GM18868 (cell line): ENCODE results near the gene CHD2.

Experiments used
- ATAC-seq: cut with Tn5 transposase; IDR thresholded peaks from one replicate; pipeline ENCODE4 v1.9.1; 2021; ENCODE audit warnings: mild to moderate bottlenecking, moderate library complexity; ENCODE audit not compliant: unreplicated experiment

The CHD2 gene

DNA sequence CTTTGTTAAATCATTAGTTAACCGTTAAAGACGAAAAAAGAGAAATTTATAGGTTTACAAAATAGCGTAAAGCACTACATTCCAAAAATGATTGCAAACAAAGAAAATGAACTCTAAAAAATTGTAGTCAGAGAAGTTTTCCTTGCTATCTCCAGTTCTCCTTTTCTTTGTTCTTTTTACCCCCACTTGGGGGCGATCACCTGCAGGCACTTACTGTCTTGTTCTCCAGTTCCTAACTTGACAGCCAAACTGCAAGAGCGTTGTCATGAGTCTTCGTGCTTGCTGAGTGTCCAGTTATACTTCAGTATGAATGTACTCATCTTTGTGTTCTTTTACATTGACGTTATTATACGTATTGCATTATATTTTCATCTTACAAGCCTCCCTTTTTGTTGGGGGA, 54.5 kb downstream of the CHD2 start:
- ATAC-seq = no peak

DNA sequence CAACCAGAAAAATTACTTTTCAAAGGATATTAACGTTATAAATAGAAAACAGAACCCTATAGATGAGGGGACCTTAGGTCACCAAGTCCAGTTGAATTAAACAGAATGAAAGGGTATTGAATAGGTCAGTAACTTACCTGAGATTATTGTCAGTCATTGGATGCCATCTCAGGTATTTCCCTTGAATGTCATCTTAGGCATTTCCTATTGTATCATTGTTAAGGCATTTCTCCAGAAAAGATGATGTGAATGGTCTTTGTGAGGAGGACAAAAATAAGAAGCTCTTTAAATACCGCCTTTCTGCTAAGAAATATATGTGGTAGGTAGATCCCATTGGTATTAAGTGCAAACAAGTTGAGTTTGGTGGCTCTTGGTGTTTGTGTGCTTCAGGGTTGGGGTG, 55.6 kb downstream of the CHD2 start:
- no peak for ATAC-seq

DNA sequence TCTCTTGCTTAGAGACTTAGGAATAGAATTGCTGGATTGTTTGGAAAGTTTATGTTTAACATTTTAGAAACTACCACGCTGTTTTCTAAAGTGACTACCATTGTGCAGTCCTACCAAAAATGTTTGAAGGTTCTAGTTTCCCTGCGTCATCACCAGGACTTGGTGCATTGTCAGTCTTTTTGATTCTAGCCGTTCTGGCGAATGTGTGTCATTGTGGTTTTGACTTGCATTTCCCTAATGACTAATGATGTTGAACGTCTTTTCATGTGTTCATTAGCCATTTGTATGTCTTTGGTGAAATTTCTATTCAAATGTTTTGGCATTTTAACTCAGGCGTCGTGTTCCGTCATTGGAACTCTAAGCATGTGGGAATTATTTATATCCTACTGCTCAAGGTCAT, 58.0 kb downstream of the CHD2 start:
- no peak for ATAC-seq

DNA sequence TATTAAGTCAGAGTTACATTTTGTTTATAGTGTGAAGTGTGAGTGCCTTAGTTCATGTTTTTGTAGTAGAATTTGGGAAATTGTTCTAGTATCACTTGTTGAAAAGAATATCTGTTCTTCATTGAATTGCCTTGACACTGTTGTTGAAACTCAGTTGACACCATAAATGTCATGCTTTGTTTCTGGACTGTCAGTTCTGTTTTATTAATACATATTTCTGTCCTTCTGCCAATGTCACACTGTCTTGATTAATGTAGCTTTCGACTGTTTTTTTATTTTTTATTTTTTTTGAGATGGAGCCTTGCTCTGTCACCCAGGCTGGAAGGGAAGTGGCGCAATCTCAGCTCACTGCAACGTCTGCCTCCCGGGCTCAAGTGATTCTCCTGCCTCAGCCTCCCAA, 59.1 kb downstream of the CHD2 start:
- no peak for ATAC-seq

DNA sequence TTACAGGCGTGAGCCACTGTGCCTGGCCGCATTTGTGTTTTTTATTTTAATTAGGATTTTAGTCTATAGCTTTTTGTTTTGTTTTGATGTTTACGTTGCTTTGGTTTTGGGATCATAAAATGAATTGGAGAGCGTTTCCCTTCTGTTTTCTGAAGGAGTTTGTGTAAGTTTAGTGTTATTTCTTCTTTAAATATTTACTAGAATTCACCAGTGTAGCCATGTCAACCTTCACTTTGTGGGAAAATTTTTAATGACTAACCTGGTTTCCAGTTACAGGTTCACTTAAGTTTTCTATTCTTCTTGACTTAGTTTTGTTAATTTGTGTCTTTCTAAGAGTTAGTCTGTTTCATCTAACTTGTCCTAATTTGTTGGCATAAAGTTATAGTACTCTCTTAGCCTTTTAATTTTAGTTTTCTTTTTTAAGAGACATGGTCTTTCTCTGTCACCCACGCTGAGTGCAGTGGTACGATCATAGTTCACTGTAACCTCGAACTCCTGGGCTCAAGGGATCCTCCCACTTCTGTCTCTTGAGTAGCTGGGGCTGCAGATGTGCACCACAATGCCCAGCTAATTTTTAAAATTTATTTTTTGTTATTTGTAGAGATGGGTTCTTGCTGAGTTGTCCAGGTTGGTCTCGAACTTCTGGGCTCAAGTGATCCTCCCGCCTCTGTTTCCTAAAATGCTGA, 61.0 kb downstream of the CHD2 start:
- no peak for ATAC-seq

DNA sequence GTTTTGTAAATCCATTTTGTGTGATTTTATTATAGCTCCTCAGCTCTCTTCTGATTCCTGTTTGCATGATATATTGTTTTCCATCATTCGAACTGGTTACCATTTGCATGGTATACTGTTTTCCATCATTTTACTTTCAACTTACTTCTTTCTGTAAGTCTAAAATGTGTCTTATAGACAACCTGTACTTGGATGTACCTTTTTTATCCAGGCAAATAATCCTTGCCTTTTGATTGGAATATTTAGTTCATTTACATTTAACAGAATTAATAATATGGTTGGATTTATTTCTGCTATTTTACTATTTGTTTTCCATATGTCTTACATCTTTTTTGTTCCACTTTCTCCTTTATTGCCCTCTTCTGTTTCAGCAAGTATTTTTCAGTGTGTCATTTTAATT, 62.8 kb downstream of the CHD2 start:
- no peak for ATAC-seq

DNA sequence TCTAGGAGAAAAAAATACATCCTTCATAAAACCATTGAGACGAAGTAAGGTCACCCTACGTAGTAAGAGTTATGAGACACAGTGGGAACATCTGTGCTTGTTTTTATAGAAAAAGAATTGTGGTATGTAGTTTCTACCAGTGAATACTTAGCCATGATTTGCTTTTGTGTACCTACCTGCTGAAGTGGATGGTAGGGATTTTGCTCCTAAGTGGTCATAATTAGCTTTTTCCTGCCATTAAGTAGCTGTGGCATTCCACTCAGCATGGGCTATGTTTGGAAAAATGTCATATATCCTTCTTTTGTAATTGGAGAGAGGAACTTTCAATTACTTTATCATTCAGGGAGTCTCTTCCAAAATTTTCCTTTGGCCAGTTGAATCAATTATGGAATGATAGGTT, 63.7 kb downstream of the CHD2 start:
- no peak for ATAC-seq

DNA sequence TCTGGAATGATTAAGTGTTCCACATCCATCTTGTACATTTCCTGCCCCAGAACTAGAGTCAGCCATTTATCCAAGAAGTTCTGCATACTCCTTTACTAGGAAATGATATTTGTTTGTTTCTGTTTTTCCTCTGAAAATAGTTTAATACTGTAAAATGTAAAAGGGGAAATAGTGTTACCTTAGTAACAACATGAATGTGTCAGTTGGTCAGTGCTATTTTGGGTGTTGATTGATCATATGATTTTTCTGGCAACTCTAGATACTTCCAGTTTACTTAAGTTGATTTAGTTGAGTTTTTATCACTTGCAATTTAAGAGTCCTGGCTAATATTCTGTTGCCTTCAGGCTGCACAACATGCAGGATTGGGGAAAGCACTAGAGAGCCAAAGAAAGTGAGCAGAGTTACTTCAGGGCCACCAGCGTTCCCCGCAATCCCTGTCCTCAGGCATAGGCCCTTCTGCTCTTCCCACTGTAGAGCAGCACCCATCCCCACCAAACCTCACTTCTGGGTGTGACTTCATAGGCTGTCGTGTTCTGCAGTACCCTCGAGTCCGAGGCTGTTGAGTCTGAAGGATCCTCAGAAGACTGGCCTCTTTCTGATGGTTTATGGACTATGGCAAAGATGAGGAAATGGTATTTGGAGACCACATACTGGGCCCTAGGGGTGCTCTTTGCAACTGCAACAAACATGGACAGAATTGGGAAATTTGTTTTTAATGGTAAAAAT, 69.0 kb downstream of the CHD2 start:
- ATAC-seq = no peak

DNA sequence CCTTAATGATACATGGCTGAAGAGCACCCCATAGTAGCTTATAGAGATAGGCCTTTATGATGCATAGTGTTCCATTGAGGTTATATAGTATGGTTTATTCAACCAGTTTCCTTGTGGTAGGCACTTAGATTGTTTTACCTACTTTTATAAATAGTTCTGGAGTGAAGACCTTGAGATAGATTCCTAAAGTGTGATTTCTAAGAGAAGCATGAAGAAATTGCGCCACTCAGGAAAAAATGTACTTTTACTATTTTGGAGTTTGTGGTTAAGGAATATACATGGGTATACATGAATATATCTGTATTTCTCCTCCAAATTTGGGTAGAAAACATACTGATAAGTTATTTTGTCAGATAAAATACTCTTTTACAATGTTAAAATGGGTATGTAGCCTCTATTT, 70.5 kb downstream of the CHD2 start:
- no peak for ATAC-seq

DNA sequence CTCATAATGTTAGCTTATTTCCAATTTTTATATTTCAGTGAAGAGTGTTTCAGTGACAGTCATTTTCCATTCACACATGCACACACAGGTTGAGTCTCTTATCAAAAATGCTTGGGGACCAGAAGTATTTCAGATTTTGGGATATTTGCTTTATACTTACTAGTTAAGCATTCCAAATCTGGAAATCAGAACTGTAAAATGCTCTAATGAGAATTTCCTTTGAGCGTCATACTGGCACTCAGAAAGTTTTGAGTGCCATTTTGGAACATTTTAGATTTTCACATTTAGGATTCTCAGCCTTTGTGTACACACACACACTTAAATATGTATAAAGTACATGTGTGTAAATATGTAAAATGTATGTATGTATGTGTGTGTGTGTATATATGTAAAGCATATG, 71.0 kb downstream of the CHD2 start:
- no peak for ATAC-seq

DNA sequence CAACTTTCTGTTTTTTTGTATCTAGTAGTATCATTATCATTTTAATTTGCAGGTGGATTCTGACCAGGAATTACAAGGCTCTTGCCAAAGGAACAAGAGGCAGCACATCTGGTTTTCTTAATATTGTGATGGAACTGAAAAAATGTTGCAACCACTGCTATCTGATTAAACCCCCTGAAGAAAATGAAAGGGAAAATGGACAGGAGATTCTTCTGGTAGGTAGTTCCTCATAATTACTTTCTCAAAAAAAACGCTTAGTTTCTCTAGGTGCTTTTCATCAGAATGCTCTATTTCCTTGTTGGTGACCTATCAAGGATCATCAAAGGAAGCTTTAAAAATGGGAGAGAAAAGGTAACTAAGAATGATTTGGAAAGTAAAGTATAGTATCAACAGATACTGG, 71.6 kb downstream of the CHD2 start:
- no peak for ATAC-seq

DNA sequence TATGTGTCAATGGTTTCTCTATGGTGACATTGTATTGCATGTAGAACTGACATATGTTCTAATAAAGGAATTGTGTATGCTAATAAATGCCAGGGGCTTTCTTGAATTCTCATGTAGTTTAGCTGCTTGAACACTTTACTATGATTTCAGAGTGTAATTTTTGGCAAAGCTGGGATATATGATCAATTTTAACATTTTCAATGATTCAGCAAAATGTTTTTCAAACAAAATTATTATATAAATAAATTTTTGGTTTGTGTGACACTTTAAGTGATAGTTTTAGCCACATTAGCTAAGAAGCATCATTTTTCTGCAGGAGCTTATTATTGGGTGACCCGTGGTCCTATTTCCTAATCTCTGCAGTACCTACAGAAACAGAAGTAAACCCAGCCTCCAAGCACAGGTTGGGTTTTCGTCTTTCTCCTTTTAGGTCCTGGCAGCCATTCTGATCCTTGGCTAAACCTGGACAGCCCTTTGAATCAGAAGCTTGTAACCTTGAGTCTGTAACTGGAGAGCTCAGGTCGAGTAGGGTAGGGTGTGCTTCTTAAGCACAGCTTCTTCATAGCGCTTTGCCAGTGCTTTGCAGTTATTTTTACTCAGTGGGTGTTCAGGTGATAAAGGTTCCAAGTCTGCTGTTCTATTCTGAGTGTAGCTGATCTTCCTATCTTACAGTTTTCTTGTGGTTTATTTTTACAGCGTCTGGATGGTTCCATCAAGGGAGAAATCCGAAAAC, 74.2 kb downstream of the CHD2 start:
- no peak for ATAC-seq

DNA sequence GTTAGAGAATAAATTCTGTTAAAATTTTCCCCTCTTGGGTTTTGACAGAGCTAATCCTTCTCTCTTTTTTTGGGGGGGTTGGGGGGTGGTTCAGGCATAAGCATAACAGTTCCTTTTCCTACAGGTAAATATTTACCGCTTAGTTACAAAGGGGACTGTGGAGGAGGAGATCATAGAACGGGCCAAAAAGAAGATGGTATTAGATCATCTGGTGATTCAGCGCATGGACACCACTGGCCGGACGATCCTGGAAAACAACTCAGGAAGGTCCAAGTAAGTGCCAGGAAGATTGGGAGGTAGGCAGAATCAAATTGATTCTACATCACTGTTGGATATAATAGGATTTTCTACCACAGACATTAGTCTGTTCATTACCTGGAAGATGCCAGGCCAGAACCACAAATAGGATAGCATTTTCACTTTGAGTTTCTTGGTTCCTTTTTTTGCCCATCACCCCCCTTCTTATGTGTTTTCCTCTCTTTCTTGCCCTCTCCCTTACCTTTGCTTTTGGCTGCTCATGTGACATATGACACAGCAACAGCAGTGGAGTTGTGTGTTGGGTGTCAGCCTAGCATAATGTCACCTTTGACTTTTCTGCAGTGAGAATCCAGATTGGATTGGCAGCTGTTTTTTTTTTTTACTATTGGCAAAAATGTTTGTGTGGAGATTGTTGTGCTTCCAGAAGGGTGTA, 79.0 kb downstream of the CHD2 start:
- ATAC-seq = peak; percentile 85

DNA sequence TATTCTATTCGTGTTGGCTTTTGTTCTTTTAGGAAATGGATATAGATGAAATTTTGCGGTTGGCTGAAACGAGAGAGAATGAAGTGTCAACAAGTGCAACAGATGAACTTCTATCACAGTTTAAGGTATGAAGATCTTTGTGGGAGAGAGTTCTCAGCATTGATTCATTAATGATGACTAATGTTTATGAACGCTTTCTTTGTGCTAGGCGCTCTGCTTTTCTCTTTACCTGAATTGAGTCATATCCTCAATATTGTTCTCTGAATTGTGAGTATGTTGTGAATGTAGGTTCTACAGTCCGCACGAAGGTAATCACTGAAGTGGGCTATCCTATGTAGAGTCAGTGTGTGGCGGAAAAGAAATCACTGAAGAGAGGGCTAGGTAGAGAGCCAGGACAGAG, 81.2 kb downstream of the CHD2 start:
- ATAC-seq = no peak

DNA sequence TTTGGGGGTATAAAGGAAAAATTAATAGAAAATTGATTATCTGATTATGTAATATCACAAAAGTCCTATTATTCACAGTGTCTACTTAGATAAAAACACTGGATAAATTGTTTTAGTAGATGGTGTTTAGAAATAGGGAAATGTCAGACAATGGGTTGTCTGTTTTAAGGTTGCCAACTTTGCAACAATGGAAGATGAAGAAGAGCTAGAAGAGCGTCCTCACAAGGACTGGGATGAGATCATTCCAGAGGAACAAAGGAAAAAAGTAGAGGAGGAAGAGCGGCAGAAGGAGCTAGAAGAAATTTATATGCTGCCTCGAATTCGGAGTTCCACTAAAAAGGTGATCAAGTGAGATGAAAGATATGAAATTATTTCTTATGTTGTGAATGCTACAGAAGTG, 84.0 kb downstream of the CHD2 start:
- no peak for ATAC-seq

DNA sequence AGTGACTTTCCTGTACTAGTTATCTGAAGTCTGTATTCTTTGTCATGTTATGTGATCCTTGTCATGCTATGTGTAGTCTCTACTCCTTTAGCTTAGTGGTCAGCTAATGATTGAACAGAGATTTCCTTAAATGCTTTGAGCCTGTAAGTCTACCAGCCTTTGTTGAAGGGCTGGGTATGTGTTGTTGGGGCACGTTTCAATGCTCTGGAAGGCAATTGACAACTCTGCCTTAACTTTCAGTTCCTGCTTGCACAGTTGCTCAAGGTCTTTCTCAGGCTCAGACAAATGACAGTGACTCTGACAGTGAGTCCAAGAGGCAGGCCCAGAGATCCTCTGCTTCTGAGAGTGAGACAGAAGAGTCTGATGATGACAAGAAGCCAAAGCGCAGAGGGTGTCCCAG, 89.3 kb downstream of the CHD2 start:
- ATAC-seq = peak; percentile 88

DNA sequence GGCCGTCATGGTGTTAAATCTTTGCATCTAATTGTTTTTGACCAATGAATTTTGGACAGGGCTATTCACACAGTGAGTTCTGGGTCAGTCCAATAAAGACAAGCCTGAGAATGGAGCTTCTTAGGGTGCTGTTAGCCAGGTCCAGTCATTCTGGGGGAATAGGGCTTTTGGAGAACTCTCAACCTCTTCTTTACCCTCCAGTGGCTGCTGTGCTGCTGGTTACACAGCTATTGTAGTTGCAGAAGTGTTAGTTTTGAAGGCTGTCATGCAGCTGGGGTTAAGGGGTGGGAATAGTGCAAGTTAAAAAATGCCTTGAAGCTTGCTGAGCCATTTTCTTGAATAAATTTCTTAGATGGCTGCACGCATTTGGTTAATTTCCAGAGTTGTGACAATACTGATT, 89.9 kb downstream of the CHD2 start:
- ATAC-seq = no peak

DNA sequence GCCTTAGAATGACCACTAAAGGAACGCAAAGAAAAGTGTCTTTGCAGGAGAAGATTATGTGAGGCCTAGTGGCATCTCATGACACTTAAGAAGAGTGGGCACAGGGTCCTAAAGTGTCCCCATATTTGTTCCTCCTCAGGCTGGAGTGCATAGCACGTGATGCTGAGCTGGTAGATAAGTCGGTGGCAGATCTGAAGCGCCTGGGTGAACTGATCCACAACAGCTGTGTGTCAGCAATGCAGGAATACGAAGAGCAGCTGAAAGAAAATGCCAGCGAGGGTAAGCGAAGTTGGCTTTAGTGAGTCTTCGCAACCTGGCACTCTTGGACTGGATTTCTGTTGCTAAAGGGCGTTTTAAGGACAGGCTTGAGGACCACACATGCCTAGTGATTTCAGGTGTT, 92.6 kb downstream of the CHD2 start:
- no peak for ATAC-seq

DNA sequence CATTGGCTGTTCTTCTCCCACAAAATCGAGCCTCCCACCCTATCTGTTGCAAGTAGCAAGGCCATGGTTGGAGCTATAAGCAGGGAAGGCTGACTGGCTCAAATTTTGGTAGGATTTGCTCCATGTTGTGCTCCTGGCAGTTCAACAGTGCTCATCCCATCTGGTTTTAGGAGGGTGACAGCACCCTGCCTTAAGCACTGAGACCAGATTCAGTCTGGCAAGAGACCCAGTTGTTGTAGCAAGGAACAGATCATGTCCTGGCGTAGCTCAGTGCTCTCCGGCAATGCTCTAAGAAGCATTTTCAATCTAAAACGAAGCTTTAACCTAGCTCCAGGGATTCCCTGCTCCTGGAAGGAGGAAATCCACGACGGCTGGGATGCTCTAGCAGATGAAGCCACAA, 97.7 kb downstream of the CHD2 start:
- ATAC-seq = no peak

DNA sequence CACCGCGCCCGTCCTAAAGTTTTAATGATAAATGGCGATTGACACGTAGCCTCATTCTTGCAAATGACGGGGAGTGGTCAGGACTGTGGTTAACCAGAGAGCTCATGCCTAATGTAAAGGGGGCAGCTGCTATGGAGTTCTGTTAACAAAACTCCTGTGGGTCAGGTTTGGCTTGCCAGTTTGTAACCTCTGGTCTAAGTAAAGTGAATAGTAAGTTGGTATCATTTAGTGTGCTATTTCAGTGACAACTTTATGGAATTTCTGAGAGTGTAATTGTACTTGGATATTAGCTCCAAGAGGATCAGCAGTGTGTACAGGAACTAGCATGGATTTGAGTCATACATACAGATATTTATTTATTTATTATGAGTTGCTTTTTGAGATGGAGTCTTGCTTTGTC, 101.0 kb downstream of the CHD2 start:
- ATAC-seq = no peak

DNA sequence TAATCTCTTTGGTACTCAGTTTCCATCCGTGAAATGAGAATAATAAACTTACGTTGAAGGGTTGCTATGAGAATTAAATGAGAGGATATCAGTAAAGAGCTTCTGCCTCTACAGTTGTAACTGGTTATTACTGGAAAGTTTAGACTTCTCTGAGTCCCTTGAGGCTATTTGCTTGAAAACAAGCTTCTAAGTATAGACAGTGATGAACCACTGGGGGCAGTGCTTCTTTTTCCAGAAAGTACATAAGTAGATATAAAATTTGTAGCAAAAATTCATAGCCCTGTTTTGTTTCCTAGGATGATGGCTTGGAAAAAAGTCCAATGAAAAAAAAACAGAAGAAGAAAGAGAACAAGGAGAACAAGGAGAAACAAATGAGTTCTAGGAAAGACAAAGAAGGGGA, 101.8 kb downstream of the CHD2 start:
- no peak for ATAC-seq

DNA sequence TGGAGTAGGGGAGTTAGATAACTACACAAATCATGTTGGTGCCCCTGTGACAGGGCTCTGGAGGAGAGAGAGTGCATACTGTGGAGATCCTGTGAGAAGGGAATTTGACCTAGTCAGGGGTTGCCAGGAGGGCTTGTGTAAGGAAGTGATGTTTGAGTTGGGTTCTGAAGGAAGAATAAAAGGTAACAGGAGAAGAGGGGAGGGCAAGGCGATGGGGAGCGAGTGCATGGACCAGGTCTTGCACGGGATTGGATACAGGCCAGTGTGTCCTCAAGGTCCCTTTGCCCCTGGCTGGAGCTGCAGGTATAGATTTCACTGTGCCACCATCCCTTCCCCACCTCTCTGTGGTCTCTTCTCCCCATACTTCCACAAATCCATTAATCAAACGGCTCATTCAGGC, 105.0 kb downstream of the CHD2 start:
- no peak for ATAC-seq
